Neural cell (in vitro differentiated cells): Measurements from ENCODE around the gene CACNA1C. TPM values are rescaled to one million over a fixed set of nuclear protein-coding genes. Genes with fewer than 3 reads are reported as not detected.

ENCODE experiments used
- H2AFZ ChIP-seq: fragments of 200-600, 300-800 bp; sonication (generic), shearing (Covaris generic); 2 replicates; pipeline ENCODE4 v1.6.0; 2014; ENCODE audit warnings: low read depth, mild to moderate bottlenecking, antibody characterized with exemption, low read length, moderate library complexity
- H3F3A ChIP-seq: fragments of 200-600 bp; shearing (Covaris generic); 2 replicates; pipeline ENCODE4 v1.6.1; 2016; ENCODE audit warnings: mild to moderate bottlenecking, moderate library complexity, mixed read lengths, antibody characterized with exemption, low read length; ENCODE audit not compliant: insufficient read depth, poor library complexity, severe bottlenecking
- H3K27ac ChIP-seq: fragments of 200-600, 300-800 bp; sonication (generic), shearing (Covaris generic); 2 replicates; pipeline ENCODE4 v1.5.1; 2014; ENCODE audit warnings: mild to moderate bottlenecking, low read length, moderate library complexity
- H3K27me3 ChIP-seq: fragments of 300-800, 200-600 bp; sonication (generic), shearing (Covaris generic); 2 replicates; pipeline ENCODE4 v1.6.0; 2014; ENCODE audit warnings: mild to moderate bottlenecking, low read depth, low read length, moderate library complexity; ENCODE audit not compliant: insufficient read depth
- H3K36me3 ChIP-seq: fragments of 300-800, 200-600 bp; sonication (generic), shearing (Covaris generic); 2 replicates; pipeline ENCODE4 v1.5.1; 2014; ENCODE audit warnings: mild to moderate bottlenecking, antibody characterized with exemption, low read length, moderate library complexity; ENCODE audit not compliant: insufficient read depth
- H3K4me2 ChIP-seq: fragments of 300-800, 200-600 bp; sonication (generic), shearing (Covaris generic); 2 replicates; pipeline ENCODE4 v1.6.0; 2014; ENCODE audit warnings: mild to moderate bottlenecking, low read length
- H3K4me3 ChIP-seq: fragments of 300-800, 200-600 bp; sonication (generic), shearing (Covaris generic); 2 replicates; pipeline ENCODE4 v1.5.1; 2014; ENCODE audit warnings: mild to moderate bottlenecking, low read length, moderate library complexity
- H3K79me2 ChIP-seq: fragments of 200-600 bp; shearing (Covaris generic); replicated peaks from 2 replicates; pipeline ENCODE4 v1.6.0; 2014; ENCODE audit warnings: mild to moderate bottlenecking, low read length, moderate library complexity; ENCODE audit not compliant: insufficient read depth
- H3K9ac ChIP-seq: fragments of 300-800, 200-600 bp; sonication (generic), shearing (Covaris generic); 2 replicates; pipeline ENCODE4 v1.6.1; 2016; ENCODE audit warnings: mild to moderate bottlenecking, low read length, mixed read lengths
- H3K9me2 ChIP-seq: fragments of 200-600 bp; shearing (Covaris generic); 2 replicates; pipeline ENCODE4 v1.6.1; 2016; ENCODE audit warnings: mild to moderate bottlenecking, low read length, mixed read lengths; ENCODE audit not compliant: insufficient read depth
- H3K9me3 ChIP-seq: fragments of 200-600, 300-800 bp; sonication (generic), shearing (Covaris generic); 2 replicates; pipeline ENCODE4 v1.6.1; 2016; ENCODE audit warnings: mild to moderate bottlenecking, mixed run types, low read length, moderate library complexity, mixed read lengths
- H4K20me1 ChIP-seq: fragments of 200-600 bp; shearing (Covaris generic); 2 replicates; pipeline ENCODE4 v1.6.1; 2016; ENCODE audit warnings: mild to moderate bottlenecking, mixed run types; ENCODE audit not compliant: insufficient read depth
- CTCF ChIP-seq: fragments of 450-650 bp; IDR thresholded peaks from 2 replicates; pipeline ENCODE4 v1.5.1; 2014; ENCODE audit warnings: antibody characterized with exemption, mild to moderate bottlenecking, moderate library complexity; ENCODE audit not compliant: poor library complexity, severe bottlenecking
- EP300 ChIP-seq: fragments of 450-650 bp; conservative IDR thresholded peaks from 2 replicates; pipeline ENCODE4 v1.6.1; 2014; ENCODE audit warnings: antibody characterized with exemption, mild to moderate bottlenecking, moderate library complexity; ENCODE audit not compliant: poor library complexity, severe bottlenecking
- EZH2 ChIP-seq: fragments of 200-600, 300-800 bp; shearing (Covaris generic), sonication (generic); IDR thresholded peaks from 2 replicates; pipeline ENCODE4 v1.6.1; 2014; ENCODE audit warnings: antibody characterized with exemption, low read length, borderline replicate concordance, mild to moderate bottlenecking; ENCODE audit not compliant: insufficient read depth, poor library complexity, severe bottlenecking
- MXI1 ChIP-seq: fragments of 450-650 bp; conservative IDR thresholded peaks from 2 replicates; pipeline ENCODE4 v1.6.1; 2014; ENCODE audit warnings: antibody characterized with exemption, mild to moderate bottlenecking; ENCODE audit not compliant: poor library complexity, severe bottlenecking
- POLR2AphosphoS5 ChIP-seq: IDR thresholded peaks from 2 replicates; pipeline ENCODE4 v1.6.1; 2012
- RAD21 ChIP-seq: fragments of 450-650 bp; conservative IDR thresholded peaks from 2 replicates; pipeline ENCODE4 v1.6.1; 2014; ENCODE audit warnings: antibody characterized with exemption, mild to moderate bottlenecking, moderate library complexity
- REST ChIP-seq: IDR thresholded peaks from 2 replicates; pipeline ENCODE4 v1.6.1; 2012; ENCODE audit warnings: borderline replicate concordance
- SMC3 ChIP-seq: fragments of 450-650 bp; conservative IDR thresholded peaks from 2 replicates; pipeline ENCODE4 v1.6.1; 2014; ENCODE audit warnings: antibody characterized with exemption, mild to moderate bottlenecking, moderate library complexity; ENCODE audit not compliant: poor library complexity
- TAF1 ChIP-seq: IDR thresholded peaks from 2 replicates; pipeline ENCODE4 v1.6.1; 2012; ENCODE audit warnings: low read depth
- polyA plus RNA-seq: library from polyadenylated mRNA; depleted of rRNA; stranded (reverse); fragments of >200 nt; gene quantifications from 2 replicates; pipeline ENCODE4 v1.2.3, GENCODE V29; 2014

Gene CACNA1C
- polyA plus RNA-seq, 1 donor from 2014 or later: 9.7 TPM

DNA sequence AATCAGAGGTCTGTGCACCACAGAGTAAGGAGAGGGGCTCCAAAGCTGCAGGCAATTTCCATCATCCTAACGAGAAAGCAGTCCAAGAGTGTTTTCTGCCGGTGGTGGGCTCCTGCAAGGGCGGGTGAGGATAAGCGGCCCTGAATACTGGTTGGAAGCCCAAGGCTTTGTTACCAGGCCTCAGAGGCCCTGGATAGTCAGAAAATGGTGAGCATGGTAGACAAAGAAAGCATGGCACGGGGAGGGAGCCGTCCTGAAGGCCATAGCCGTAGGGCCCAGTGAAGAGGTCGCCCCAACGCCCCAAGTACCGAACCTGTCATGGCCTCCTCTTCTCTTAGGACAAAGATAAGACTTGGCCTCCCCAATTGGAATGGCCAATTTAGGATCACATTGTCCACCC, 435.3 kb downstream of the CACNA1C start:
- H3K79me2 ChIP-seq: no peaks in the 10 kb centered on the region

GRCh38 chr12:2488596-2488995, 435.8 kb downstream of the CACNA1C start:
- Histone ChIP-seq H3F3A (no peaks in the 10 kb centered on the region), H4K20me1 (no peaks in the 10 kb centered on the region), H3K9me2 (no peaks in the 10 kb centered on the region), H3K27ac (no peak overlapping the region), H3K9me3 (no peaks in the 10 kb centered on the region), H3K4me3 (no peak overlapping the region), H3K9ac (no peak overlapping the region), H3K27me3 (no peaks in the 10 kb centered on the region), H3K79me2 (no peaks in the 10 kb centered on the region), H3K4me2 (no peak overlapping the region), H2AFZ (no peak overlapping the region), H3K36me3 (no peaks in the 10 kb centered on the region)
- TF ChIP-seq EZH2 (no peak), POLR2AphosphoS5 (no peak), CTCF (no peak), MXI1 (no peak), TAF1 (no peak), RAD21 (no peak), SMC3 (no peak), EP300 (no peak)

More for the DNA sequence above, 435.3 kb downstream of the CACNA1C start:
- Histone ChIP-seq H3K27ac (no peak overlapping the region), H3K9me3 (no peaks in the 10 kb centered on the region), H4K20me1 (no peaks in the 10 kb centered on the region), H3K9ac (no peak overlapping the region), H3F3A (no peaks in the 10 kb centered on the region), H3K9me2 (no peaks in the 10 kb centered on the region), H2AFZ (no peak overlapping the region), H3K36me3 (no peaks in the 10 kb centered on the region), H3K4me3 (no peak overlapping the region), H3K27me3 (no peaks in the 10 kb centered on the region), H3K4me2 (no peak overlapping the region)
- TF ChIP-seq MXI1 (no peak), POLR2AphosphoS5 (no peak), EZH2 (no peak), EP300 (no peak), SMC3 (no peak), RAD21 (no peak), TAF1 (no peak), REST (no peak), CTCF (no peak)
